Jurkat, Clone E6-1 (cell line): ENCODE measurements around the gene VASH1.

Source experiments
- DNase-seq: peaks from one replicate; pipeline ENCODE4 v3.0.0-alpha.2; 2011; ENCODE audit warnings: low read depth, low spot score
- H3K4me3 ChIP-seq: 2 replicates; pipeline ENCODE4 v1.5.1; 2011; ENCODE audit warnings: mild to moderate bottlenecking, low read length, control low read depth, moderate library complexity

VASH1 gene

GRCh38 chr14:76768671-76769500, 7.6 kb downstream of the VASH1 start:
- no peak for DNase-seq
- peak overlapping the region; percentile 21 for H3K4me3 ChIP-seq

- DNase-seq: no peak
- no peak overlapping the region for H3K4me3 ChIP-seq
Observed at GRCh38 chr14:76769636-76770292, 8.5 kb downstream of the VASH1 start.

- DNase-seq: no peak
- no peak overlapping the region for H3K4me3 ChIP-seq
Observed at GRCh38 chr14:76770521-76771436, 9.5 kb downstream of the VASH1 start.

- DNase-seq: no peak
- H3K4me3 ChIP-seq: no peak overlapping the region
Observed at GRCh38 chr14:76771437-76771980, 10.2 kb downstream of the VASH1 start.

- no peak for DNase-seq
- H3K4me3 ChIP-seq: no peak overlapping the region
Observed at GRCh38 chr14:76772300-76773187, 11.3 kb downstream of the VASH1 start.

- no peak for DNase-seq
- H3K4me3 ChIP-seq: no peak overlapping the region
Observed at GRCh38 chr14:76773188-76773885, 12.1 kb downstream of the VASH1 start.

- H3K4me3 ChIP-seq: no peak overlapping the region
- no peak for DNase-seq
Observed at GRCh38 chr14:76773956-76774820, 12.9 kb downstream of the VASH1 start.

- H3K4me3 ChIP-seq: no peak overlapping the region
- DNase-seq: no peak
Observed at GRCh38 chr14:76774821-76775694, 13.8 kb downstream of the VASH1 start.

- DNase-seq: no peak
Observed at GRCh38 chr14:76775695-76776427, 14.6 kb downstream of the VASH1 start.

GRCh38 chr14:76776428-76777251, 15.4 kb downstream of the VASH1 start:
- DNase-seq: no peak
- no peak overlapping the region for H3K4me3 ChIP-seq

More at GRCh38 chr14:76775695-76776427, 14.6 kb downstream of the VASH1 start:
- H3K4me3 ChIP-seq: no peak overlapping the region

GRCh38 chr14:76777721-76778120, 16.5 kb downstream of the VASH1 start:
- DNase-seq: no peak
- no peak overlapping the region for H3K4me3 ChIP-seq

GRCh38 chr14:76778546-76779215, 17.4 kb downstream of the VASH1 start:
- no peak overlapping the region for H3K4me3 ChIP-seq
- DNase-seq: no peak

- no peak for DNase-seq
- no peak overlapping the region for H3K4me3 ChIP-seq
Observed at GRCh38 chr14:76779221-76780057, 18.2 kb downstream of the VASH1 start.
